SU-DHL-6 (cell line): ENCODE measurements around the gene MAL.

Experiments used
- EZH2phosphoT487 ChIP-seq: fragments of 200-600 bp; sonication (generic), shearing (Covaris generic); conservative IDR thresholded peaks from 2 replicates; pipeline ENCODE4 v1.6.1; 2018; ENCODE audit warnings: mild to moderate bottlenecking, antibody characterized with exemption, low read length, moderate library complexity, mixed read lengths
- TF ChIP-seq, protein P1 (sequence below): fragments of 200-600 bp; sonication (generic); IDR thresholded peaks from one replicate; pipeline ENCODE4 v1.5.1; 2017; ENCODE audit warnings: antibody characterized with exemption, mild to moderate bottlenecking, low read length, moderate library complexity; ENCODE audit not compliant: insufficient read depth, poor library complexity, severe bottlenecking

DNA sequence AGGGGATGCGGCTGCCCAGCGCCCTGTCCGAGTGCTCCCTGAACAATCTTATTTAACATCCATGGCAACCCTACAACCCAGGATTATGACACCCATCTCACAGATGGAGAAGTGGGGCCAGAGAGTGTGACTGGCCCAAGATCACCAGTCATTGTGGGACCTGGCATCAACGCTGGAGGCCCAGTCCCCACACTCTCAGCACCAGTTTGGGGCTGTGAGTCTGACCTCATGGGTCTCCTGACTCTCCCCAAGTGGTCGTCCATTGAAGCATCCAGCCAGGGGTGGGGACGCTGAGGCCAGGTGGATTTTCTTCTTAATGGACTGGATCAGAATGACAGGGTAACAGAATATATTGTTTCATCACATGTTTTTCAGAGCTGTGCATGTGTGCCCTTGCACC lies 24.5 kb downstream of the MAL start:
- TF ChIP-seq, protein P1, sequence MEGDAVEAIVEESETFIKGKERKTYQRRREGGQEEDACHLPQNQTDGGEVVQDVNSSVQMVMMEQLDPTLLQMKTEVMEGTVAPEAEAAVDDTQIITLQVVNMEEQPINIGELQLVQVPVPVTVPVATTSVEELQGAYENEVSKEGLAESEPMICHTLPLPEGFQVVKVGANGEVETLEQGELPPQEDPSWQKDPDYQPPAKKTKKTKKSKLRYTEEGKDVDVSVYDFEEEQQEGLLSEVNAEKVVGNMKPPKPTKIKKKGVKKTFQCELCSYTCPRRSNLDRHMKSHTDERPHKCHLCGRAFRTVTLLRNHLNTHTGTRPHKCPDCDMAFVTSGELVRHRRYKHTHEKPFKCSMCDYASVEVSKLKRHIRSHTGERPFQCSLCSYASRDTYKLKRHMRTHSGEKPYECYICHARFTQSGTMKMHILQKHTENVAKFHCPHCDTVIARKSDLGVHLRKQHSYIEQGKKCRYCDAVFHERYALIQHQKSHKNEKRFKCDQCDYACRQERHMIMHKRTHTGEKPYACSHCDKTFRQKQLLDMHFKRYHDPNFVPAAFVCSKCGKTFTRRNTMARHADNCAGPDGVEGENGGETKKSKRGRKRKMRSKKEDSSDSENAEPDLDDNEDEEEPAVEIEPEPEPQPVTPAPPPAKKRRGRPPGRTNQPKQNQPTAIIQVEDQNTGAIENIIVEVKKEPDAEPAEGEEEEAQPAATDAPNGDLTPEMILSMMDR = no peak
- TF ChIP-seq EZH2phosphoT487 = no peak
